MM.1S (cell line): ENCODE measurements around the gene CAST.

ENCODE experiments used
- DNase-seq: peaks from one replicate; pipeline ENCODE4 v3.0.0-alpha.2; 2015
- H2AFZ ChIP-seq: fragments of 300-600 bp; sonication (generic); 2 replicates; pipeline ENCODE4 v1.6.0; 2016; ENCODE audit warnings: antibody characterized with exemption, low read length
- H3F3A ChIP-seq: fragments of 300-600 bp; sonication (generic); 2 replicates; pipeline ENCODE4 v1.6.1; 2016; ENCODE audit warnings: mild to moderate bottlenecking, antibody characterized with exemption, low read length, moderate library complexity, mixed read lengths; ENCODE audit not compliant: insufficient read depth
- H3K27ac ChIP-seq: fragments of 300-600 bp; sonication (generic); 2 replicates; pipeline ENCODE4 v1.5.1; 2016; ENCODE audit warnings: mild to moderate bottlenecking, low read length
- H3K27me3 ChIP-seq: fragments of 300-600 bp; sonication (generic); replicated peaks from 2 replicates; pipeline ENCODE4 v1.6.0; 2016; ENCODE audit warnings: low read length; ENCODE audit not compliant: insufficient read depth
- H3K36me3 ChIP-seq: fragments of 300-600 bp; sonication (generic); replicated peaks from 2 replicates; pipeline ENCODE4 v1.6.1; 2016; ENCODE audit warnings: mild to moderate bottlenecking, low read length, mixed read lengths; ENCODE audit not compliant: insufficient read depth
- H3K4me1 ChIP-seq: fragments of 300-600 bp; sonication (generic); 2 replicates; pipeline ENCODE4 v1.6.1; 2016; ENCODE audit warnings: low read length, mixed read lengths
- H3K4me2 ChIP-seq: fragments of 300-600 bp; sonication (generic); 2 replicates; pipeline ENCODE4 v1.6.0; 2016; ENCODE audit warnings: low read depth, low read length
- H3K4me3 ChIP-seq: fragments of 300-600 bp; sonication (generic); 2 replicates; pipeline ENCODE4 v1.5.1; 2016; ENCODE audit warnings: low read length, mixed read lengths
- H3K79me2 ChIP-seq: fragments of 300-600 bp; sonication (generic); 2 replicates; pipeline ENCODE4 v1.6.1; 2016; ENCODE audit warnings: mixed run types, low read length, mixed read lengths
- H3K9ac ChIP-seq: fragments of 300-600 bp; sonication (generic); 2 replicates; pipeline ENCODE4 v1.6.1; 2016; ENCODE audit warnings: low read length, mixed read lengths
- H3K9me2 ChIP-seq: fragments of 300-600 bp; sonication (generic); replicated peaks from 2 replicates; pipeline ENCODE4 v1.6.1; 2016; ENCODE audit warnings: mild to moderate bottlenecking, low read length, mixed read lengths; ENCODE audit not compliant: insufficient read depth
- H3K9me3 ChIP-seq: fragments of 300-600 bp; sonication (generic); replicated peaks from 2 replicates; pipeline ENCODE4 v1.6.1; 2016; ENCODE audit warnings: mild to moderate bottlenecking, low read length, mixed read lengths; ENCODE audit not compliant: insufficient read depth
- H4K20me1 ChIP-seq: fragments of 300-600 bp; sonication (generic); 2 replicates; pipeline ENCODE4 v1.6.1; 2016; ENCODE audit warnings: mild to moderate bottlenecking, low read length, moderate library complexity, mixed read lengths; ENCODE audit not compliant: insufficient read depth
- EZH2 ChIP-seq: fragments of 300-600 bp; sonication (generic); optimal IDR thresholded peaks from 2 replicates; pipeline ENCODE3; 2017; ENCODE audit warnings: low read depth, mild to moderate bottlenecking, antibody characterized with exemption, low read length, mixed read lengths
- EZH2phosphoT487 ChIP-seq: fragments of 300-600 bp; sonication (generic); IDR thresholded peaks from 2 replicates; pipeline ENCODE4 v1.6.1; 2018; ENCODE audit warnings: antibody characterized with exemption, low read length
- TF ChIP-seq, protein P1 (sequence below): fragments of 300-600 bp; sonication (generic); IDR thresholded peaks from 2 replicates; pipeline ENCODE4 v1.5.1; 2016; ENCODE audit warnings: antibody characterized with exemption, low read length, mixed read lengths

The CAST gene

DNA sequence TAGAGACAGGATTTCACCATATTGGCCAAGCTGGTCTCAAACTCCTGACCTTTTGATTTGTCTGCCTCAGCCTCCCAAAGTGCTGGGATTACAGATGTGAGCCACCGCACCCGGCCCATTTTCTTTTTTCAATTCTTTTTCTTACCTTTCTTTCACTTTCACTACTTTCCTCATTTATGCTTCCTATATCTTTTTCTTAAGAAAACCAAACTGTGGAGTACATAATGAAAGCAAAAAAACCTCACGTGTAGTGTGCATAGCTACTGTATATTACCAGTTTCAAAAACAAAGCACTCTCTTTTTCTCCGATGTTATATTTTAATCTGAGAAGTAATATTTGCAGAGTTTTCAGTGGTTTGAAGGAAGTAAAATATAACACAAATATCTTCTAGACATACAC lies 8.0 kb upstream of the CAST start:
- Histone ChIP-seq H3K9me2 (no peaks in the 10 kb centered on the region), H2AFZ (no peak overlapping the region), H3K9me3 (no peaks in the 10 kb centered on the region), H3K4me3 (no peak overlapping the region), H3K9ac (no peak overlapping the region), H3K27ac (no peak overlapping the region), H3K27me3 (peaks cover 61% of the 10 kb centered on the region), H3F3A (peaks cover 26% of the 10 kb centered on the region), H3K79me2 (no peaks in the 10 kb centered on the region), H3K36me3 (no peaks in the 10 kb centered on the region), H3K4me2 (peak overlapping the region; percentile 31; the same call in 1 of the 2 replicates), H4K20me1 (no peaks in the 10 kb centered on the region), H3K4me1 (peaks cover 20% of the 10 kb centered on the region)
- DNase-seq: peak; percentile 68
- TF ChIP-seq, protein P1, sequence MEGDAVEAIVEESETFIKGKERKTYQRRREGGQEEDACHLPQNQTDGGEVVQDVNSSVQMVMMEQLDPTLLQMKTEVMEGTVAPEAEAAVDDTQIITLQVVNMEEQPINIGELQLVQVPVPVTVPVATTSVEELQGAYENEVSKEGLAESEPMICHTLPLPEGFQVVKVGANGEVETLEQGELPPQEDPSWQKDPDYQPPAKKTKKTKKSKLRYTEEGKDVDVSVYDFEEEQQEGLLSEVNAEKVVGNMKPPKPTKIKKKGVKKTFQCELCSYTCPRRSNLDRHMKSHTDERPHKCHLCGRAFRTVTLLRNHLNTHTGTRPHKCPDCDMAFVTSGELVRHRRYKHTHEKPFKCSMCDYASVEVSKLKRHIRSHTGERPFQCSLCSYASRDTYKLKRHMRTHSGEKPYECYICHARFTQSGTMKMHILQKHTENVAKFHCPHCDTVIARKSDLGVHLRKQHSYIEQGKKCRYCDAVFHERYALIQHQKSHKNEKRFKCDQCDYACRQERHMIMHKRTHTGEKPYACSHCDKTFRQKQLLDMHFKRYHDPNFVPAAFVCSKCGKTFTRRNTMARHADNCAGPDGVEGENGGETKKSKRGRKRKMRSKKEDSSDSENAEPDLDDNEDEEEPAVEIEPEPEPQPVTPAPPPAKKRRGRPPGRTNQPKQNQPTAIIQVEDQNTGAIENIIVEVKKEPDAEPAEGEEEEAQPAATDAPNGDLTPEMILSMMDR: no peak
- TF ChIP-seq EZH2 (no peak), EZH2phosphoT487 (0 out of 2 replicates have a peak, but pooled peaks have one; percentile 69)

DNA sequence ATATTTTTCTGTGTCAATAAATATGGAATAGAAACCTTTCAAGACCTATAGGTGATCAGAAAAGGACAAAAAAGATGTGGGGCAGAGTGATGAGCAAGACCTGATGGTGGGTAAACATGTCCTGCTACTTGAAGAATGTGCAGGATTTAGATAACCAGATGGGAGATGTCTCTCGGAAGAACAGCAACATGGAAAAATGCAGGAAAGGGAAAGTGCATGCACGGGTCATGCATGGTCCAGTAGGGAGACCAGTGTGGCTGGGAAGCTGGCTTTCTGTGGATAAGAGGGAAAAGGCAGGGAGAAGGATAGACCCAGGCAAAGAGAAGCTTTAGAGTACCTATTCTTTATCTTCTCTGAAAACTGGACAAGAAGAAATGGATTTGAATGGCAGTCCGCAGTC lies 7.1 kb upstream of the CAST start:
- H2AFZ ChIP-seq: no peak overlapping the region
- H3K4me2 ChIP-seq: no peak overlapping the region
- H3K9me3 ChIP-seq: no peaks in the 10 kb centered on the region
- no peak overlapping the region for H3K27ac ChIP-seq
- H3K27me3 ChIP-seq: peaks cover 61% of the 10 kb centered on the region
- H3K9ac ChIP-seq: no peak overlapping the region
- no peak overlapping the region for H3K4me3 ChIP-seq
- H3F3A ChIP-seq: peaks cover 26% of the 10 kb centered on the region
- no peak for DNase-seq
- no peaks in the 10 kb centered on the region for H3K9me2 ChIP-seq
- no peaks in the 10 kb centered on the region for H4K20me1 ChIP-seq
- no peaks in the 10 kb centered on the region for H3K79me2 ChIP-seq
- TF ChIP-seq, protein P1: no peak
- TF ChIP-seq EZH2 (no peak), EZH2phosphoT487 (no peak)
- H3K36me3 ChIP-seq: no peaks in the 10 kb centered on the region
- peaks cover 20% of the 10 kb centered on the region for H3K4me1 ChIP-seq

DNA sequence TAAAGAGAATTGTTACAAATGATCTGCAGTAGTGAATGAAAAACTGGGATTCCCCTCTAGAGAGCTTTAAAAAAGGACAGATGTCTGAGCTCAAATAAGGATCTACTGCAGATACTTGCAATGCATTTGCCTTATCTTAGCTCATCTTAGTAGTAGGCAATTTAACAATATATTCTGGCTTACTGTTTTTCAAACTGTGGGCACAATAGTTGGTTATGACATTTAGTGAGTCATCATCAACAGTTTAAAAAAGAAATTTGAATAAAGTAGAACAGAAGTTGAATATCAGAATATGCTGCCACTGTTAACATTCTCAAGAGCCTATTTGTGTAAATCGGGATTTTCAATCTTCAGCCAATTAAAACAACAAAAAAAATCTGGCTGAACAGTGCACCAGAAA lies 6.7 kb upstream of the CAST start:
- no peaks in the 10 kb centered on the region for H3K79me2 ChIP-seq
- peaks cover 61% of the 10 kb centered on the region for H3K27me3 ChIP-seq
- H3K9ac ChIP-seq: no peak overlapping the region
- no peak for DNase-seq
- no peaks in the 10 kb centered on the region for H3K9me3 ChIP-seq
- no peak overlapping the region for H3K4me3 ChIP-seq
- no peaks in the 10 kb centered on the region for H4K20me1 ChIP-seq
- TF ChIP-seq EZH2: no peak
- no peak for TF ChIP-seq EZH2phosphoT487
- TF ChIP-seq, protein P1: no peak
- H3K27ac ChIP-seq: no peak overlapping the region
- peaks cover 27% of the 10 kb centered on the region for H3F3A ChIP-seq
- H2AFZ ChIP-seq: no peak overlapping the region
- H3K36me3 ChIP-seq: no peaks in the 10 kb centered on the region
- H3K4me1 ChIP-seq: peaks cover 20% of the 10 kb centered on the region
- no peaks in the 10 kb centered on the region for H3K9me2 ChIP-seq
- H3K4me2 ChIP-seq: no peak overlapping the region
